ENCODE results near the gene MYH7B.

MYH7B gene

DNA sequence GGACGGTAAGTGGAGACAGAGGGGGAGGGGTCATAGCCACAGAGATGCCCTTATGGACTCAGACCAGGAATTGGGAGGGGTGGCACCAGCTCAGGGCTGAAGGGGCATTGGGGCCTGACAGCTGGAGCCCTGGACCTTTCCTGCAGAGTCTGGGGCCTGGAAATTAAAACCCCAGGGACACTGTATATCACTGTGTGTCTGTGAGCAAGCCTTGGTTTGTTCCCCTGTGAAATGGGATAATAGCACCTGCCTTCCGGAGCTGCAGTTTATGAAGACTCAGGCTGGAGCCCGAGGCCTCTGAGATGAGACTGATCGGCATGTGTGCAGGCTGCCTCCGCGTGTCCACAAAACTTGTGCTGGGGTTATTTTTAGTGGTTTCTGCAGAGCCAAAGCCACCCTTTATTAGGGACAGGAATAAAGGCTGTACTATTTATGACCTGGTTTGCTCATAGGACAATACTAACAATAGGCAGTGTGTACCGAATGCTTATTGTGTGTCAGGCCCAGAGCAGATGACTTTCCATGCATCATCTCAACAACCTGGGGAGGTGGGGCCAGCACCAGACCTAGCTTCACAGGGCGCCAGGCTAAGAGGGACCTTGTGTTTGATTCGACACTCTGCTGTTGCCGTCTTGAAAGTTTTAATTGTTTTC lies 22.6 kb downstream of the MYH7B start:
- DNase-seq: no peak

- DNase-seq: peak; percentile 46
These were observed 23.9 kb downstream of the MYH7B start for GRCh38 chr20:34979366-34980153.

DNA sequence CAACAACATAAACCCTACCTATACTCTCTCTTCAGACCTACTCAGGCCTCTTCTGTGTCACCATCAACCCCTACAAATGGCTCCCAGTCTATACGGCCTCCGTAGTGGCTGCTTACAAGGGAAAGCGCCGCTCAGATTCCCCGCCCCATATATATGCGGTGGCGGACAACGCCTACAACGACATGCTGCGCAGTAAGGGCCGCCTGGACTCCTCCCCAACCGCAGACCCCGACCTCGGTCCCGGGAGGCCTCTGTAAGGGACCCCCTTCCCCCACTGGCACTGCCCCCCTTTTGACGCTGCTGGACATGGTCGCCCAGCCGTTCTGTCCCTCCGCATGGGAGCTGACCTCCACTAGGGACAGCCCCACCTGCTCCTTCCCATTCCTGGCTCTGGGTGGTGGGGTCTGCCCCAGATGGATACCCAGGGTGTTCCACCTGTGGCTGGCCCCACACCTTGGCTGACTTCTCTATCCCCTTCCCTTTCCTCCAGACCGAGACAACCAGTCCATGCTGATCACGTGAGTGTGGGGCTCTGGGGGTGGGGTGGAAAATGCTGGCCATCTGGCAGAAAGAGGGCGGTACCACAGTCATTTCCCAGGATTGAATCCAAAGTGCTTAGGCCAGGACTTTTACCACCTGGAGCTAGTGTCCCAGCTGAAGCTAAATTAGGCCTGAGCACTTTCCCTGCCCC lies 25.0 kb downstream of the MYH7B start:
- no peak for DNase-seq

DNA sequence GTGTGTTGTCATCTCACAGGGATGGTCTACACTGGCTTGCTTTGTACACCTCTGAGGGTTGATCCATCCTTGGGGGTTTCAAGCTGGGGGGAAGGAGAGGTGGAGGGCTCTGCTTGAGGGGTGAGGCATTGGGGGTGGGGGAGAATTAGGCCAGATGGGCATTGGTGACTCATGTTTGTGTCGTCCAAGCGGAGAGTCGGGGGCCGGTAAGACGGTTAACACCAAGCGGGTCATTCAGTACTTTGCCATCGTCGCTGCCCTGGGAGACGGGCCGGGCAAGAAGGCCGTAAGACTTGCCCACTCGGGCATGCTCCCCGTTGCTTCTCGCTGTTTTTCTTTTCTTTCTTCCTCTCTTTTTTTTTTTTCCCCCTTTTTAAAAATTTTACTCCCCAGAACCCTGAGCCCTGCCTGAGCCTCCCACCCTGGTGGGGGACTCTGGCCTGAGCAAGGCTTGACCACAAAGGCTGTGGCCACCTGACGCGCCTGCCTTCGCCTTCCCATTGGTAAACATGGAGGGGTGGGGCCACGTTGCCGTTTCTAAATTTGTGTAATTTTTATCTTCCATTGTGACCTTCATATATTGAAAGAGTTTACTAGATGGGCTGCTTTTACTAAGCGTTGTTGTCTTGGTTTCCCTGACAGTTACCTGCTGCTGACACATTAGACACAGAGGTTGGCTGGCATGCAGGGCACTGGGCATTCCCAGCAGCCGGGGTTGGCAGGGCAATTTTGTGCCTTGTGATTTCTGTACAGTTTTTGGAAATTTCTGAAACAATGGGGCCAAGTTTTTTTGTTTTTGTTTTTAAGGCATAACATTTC lies 26.8 kb downstream of the MYH7B start:
- DNase-seq: no peak

GRCh38 chr20:34983089-34983820 lies 27.6 kb downstream of the MYH7B start:
- no peak for DNase-seq

GRCh38 chr20:34983995-34984735 lies 28.5 kb downstream of the MYH7B start:
- no peak for DNase-seq

GRCh38 chr20:34984756-34985261 lies 29.1 kb downstream of the MYH7B start:
- DNase-seq: no peak

- DNase-seq: no peak
These were observed 30.0 kb downstream of the MYH7B start for GRCh38 chr20:34985461-34986310.

DNA sequence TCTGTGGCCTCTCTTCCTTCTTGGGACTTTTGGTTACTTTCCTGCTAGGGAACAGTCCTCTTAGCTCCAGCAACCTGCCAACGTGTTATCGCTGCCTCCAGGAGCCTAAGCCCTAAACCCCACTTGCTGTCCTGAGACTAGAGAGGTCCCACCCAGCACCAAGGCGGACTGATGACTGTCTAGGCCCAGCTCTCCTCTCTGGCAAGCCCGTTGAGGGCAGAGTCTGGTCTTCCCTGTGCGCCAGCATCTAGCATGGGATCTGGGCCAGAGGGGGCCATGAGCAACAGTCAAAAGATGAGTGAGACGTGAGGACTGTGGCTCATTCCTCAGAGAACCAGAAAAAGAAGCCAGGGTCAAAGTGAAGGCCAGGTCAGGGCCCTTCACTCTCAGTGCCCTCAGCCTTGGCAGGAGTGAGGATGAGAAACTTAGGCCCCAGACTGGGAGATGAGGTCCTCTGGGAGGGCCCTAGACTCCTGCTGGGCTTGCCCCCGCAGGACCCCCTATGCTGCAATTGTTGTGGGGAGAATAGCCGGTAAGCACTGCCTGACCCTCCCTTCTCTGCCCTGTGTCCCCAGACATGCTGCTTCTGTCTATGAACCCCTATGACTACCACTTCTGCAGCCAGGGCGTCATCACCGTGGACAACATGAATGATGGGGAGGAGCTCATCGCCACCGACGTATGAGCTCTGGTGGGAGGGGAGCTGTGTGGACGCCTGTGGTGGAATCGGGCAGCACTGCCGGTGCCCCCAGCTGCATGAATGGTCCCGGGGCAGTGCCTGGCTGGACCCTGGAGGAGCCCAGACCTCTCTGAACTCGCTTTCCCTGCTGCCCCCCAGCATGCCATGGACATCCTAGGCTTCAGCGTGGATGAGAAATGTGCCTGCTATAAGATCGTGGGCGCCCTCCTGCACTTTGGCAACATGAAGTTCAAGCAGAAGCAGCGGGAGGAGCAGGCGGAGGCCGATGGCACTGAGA lies 30.9 kb downstream of the MYH7B start:
- DNase-seq: no peak

- DNase-seq: no peak
These were observed 31.9 kb downstream of the MYH7B start for GRCh38 chr20:34987288-34988190.

DNA sequence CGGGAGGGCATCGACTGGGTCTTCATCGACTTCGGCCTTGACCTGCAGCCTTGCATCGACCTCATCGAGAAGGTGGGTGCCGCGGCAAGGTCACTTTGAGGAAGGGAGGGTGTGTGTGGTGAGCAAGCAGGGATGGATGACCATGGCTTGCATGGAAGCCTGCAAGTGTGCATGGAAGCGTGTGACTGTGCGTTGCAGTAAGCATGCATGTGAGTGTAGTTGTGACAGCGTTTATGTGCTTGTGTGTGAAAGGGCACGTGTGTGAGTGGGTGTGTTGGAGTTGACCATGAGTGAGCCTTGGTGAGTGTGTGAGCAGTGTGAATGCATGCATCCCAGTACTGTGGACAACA lies 32.5 kb downstream of the MYH7B start:
- DNase-seq: no peak

- no peak for DNase-seq
These were observed 33.5 kb downstream of the MYH7B start for GRCh38 chr20:34989118-34989517.

- DNase-seq: no peak
These were observed 34.0 kb downstream of the MYH7B start for GRCh38 chr20:34989670-34990069.

GRCh38 chr20:34990231-34990630 lies 34.6 kb downstream of the MYH7B start:
- DNase-seq: no peak

DNA sequence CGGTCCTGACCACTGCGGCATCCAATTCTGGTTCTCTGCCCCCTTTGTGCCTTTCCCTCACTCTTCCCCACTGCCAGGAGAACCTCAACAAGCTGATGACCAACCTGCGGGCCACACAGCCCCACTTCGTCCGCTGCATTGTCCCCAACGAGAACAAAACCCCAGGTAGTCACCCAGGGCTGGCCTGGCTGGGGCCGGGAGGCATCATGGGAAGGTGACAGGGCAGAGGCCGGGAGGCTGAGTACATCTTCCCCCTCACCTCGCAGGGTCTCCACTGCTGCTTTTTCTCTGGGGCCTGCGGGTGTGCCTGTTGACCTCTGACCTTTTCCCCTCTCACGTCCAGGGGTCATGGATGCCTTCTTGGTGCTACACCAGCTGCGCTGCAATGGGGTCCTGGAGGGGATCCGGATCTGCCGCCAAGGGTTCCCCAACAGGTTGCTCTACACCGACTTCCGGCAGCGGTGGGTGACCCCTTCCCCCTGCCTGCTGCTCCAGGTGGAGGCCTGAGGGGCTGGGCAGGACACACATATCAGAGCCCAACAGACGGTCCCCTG lies 35.1 kb downstream of the MYH7B start:
- no peak for DNase-seq

GRCh38 chr20:34992751-34993417 lies 37.2 kb downstream of the MYH7B start:
- no peak for DNase-seq

GRCh38 chr20:34993941-34994508 lies 38.4 kb downstream of the MYH7B start:
- no peak for DNase-seq
